Stimulated activated CD4-positive, alpha-beta T cell treated with anti-CD3 and anti-CD28 coated beads, Interleukin-4, amount 100 ng/mL, for 4 hours (primary cell): Measurements from ENCODE around the gene CDKL5.

Experiments
- DNase-seq, 2 experiments: peaks; one replicate each; pipeline ENCODE4 v3.0.0-alpha.2; 2020

CDKL5 gene

DNA sequence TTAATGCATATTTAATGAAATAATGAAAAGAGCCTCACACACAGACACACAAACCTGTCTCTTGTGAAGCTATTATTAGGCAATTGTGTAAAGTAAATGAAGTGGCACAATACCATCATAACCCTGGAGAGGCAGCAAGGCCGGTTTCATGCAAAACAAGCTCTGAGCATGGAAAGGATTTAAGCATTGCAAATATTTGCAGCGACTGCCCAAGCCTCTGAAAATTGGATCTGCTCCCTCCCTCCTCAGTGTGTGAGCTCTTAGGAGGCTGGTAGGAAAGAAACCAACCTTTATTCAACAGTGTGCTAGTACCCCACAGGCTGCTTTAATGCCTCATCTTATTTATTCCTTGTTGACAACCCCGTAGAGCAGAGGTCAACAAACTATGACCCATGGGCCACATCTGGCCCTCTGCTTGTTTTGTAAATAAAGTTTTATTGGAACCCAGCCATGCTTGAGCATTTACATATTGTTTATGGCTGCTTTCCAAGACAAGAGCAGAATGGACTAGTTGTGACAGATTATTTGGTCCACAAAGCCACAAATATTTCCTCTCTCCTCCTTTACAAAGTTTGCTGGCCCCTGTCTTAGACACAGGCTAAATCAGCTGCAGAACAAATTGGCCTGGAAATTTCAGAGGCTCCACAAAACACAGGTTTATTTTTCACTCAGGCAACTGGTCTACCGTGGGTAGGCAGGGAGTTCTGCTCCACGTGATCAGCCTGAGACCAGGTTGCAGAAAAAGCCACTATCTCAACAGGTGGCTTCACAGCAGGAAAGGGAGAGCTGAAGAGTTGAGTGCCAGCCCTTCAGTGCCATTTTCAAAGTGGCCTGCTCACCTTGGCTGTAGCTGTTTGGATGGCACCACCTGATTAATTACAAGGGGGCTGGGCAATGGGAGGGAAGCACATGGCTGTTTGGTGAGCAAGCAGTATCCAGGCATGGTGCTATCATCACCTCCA, 229.7 kb downstream of the CDKL5 start:
- no peak for DNase-seq

DNA sequence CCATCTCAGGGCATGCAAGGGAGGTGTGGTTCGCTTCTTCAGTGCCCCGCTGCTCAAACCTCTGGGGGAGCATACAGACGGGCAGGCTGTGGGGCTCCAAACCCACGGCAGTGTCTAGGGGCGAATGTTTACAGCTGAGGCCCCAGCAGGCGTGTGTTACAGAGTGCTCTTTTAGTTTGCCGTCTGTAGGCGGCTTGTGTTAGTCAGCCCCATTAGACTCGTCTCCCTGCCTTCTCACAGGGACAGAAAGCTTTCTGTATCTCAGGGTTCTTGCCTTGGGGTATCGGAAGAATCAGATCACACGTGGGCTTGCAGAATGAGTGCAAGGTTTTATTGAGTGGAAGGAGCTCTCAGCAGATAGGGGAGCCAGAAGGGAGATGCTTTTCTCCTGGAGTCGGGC, 235.9 kb downstream of the CDKL5 start:
- no peak for DNase-seq

DNA sequence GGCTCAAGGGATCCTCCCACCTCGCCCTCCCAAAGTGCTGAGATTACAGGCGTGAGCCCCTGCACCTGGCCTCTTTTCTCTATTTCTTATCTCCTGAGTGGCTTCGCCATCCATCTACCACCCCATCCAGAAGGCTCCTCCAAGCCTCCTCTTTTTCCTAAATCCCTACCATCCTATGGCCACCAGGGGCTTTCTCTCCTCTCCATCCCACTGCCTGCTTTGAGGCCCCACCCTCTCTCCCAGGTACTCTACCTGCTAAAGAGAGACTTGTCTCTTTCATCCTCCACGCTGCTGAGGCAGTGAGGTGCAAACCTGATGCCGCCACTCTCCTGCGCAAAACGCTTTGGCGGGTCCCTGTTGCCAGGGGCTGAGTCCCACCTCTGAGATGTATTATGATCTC, 239.5 kb downstream of the CDKL5 start:
- no peak for DNase-seq

DNA sequence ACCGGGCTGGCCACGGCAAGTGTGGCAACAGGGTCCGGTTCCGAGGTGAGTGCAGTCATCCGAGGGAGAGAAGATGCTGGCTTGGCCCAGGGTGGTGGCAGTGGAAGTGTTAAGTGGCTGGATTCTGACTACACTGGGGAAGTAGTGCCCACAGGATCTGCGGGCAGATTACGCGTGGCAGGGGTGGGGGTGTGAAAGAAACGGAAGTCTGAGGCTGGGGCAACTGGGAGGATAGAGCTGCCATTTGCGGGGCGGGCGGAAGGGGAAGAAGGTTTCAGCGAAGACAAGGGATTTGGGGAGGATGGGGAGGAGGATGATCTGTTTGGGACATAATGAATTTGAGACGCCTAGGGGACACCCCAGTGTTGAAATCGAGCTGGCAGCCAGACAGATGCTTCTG, 241.2 kb downstream of the CDKL5 start:
- no peak for DNase-seq

DNA sequence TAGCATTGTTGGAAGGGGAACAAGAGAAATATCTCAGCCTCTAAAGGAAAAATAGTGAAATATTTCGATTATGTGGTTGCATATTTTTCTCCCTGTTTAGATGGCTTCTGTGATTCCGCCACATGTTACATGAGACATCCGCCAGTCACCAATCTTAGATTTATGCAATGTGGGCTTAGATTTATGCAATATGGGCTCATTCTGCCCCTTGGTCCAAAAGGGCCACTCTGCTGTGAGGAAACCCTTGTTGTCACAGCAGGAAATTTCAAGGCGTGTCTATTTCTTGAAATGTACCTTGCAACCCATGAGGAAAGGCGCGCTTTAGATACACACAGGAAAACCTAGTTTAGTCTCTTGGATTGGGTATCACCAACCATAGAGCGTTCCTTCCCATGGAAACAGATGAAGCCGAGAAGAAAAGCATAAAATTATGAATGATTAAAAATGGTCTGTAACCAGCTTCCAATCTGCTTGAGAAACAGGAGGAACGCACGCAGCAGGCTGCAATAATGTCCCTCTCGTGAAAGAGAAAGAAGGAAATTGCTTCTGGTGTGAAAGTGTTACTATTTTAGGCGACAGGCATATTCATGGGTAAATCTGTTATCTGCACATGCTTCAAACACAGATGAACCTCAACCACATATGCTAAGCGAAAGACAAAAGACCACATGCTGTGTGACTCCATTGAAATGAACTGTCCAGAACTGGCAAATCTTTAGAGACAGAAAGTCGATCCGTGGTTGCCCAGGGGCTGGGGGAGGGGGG, 242.8 kb downstream of the CDKL5 start:
- DNase-seq, result no peak

DNA sequence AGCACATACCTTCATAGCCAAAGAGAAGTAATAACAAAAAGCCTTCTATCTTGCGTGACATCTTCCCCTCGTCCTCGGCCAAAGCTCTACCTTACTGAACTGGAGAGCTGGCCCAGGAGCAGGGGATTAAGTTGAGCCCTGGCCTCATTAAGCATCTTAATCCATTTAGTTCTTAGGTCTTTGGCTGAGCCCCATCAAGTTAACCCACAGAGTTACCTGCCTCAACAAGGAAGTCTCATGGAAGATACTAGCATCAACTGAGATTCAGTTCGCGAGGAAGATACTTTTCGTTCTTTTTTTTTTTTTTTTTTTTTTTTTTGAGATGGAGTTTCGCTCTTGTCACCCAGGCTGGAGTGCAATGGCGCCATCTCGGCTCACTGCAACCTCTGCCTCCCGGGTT, 246.6 kb downstream of the CDKL5 start, which contains the start of gene RS1:
TSS of gene RS1 (minus strand) at position 101 of the 400 bp plus-strand sequence. CDS start at position 61, 40 bp downstream.
- no peak for DNase-seq

DNA sequence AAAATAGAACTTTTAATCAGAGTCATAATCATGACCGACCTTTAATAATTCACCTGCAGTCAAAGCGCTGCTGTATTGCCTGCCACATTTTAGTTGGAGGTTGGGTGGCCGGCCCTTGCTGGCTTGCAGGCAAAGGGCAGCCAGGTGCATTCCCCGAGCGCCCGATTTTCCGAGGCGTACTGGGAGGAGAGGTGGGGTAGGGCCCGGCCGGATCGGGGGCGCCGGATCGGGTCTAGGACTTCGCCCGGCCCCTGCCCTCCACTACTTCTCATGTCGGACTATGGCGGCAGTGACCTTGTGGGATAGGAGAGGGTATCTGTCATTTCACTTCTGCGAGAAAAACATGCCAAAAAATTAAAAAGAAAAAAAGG, 249.0 kb downstream of the CDKL5 start:
- DNase-seq, result peak; percentile 7 to 8

DNA sequence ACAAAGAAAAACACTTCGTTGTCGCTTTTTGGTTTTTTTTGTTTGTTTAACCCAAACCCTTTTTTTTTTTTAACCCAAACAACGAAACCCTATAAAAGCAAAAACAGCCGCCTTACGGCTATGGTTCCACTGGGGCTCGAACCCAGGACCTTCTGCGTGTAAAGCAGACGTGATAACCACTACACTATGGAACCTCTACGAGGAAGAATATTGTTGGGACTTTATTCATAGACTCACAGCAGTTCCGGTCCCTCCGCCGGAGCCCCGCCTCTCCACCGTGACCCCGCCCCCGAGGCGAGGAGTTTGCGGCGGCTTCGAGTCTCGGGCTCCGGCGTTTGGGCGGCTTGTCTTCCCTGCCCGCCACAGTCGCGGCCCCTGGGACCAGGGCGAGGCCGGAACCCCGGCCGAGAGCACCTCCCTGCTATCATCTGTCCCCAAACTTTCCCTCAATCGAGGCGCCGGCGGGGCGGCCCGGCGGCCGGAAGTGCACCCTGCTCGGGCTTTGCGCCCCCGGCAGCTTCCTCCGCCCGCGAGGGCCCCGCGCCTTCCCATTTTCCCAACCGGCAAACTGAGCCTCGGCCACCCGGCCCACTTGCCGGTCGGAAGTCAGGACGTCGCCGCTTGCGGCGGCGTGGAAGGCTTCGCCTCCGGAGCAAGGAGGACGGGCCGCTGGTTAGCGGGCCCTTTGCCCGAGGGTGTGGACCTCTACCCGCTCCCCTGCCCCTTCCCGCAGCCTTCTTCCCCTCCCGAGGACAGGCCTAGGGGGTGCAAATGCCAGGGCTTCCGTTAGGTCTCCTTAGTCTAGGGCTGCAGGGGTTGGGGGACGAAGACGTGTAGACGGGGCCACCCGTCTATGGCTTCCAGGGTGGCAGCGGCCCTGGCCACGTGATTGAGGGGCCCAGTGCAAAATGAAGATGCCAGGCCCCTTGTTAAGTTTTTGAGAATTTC, 249.7 kb downstream of the CDKL5 start:
- DNase-seq, result peak; percentile 72 to 73

DNA sequence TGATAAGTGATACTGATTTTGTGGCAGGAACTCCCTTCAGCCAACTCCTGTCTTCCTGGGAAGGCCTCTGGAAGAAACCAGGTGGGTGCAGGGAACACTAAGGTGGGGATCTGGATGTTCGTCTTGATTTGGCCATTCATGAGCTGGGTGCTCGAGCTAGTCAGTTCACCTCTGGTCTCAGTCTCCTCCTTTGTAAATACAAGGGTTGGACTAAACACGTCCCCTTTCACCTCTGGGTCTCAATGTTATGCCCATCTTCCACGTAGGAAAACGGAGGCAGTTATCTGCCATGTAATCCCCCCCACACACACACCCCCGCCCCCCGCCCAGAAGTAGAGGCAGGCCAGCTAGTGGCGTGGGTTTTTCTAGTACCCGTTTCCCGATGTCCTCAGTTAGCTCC, 250.6 kb downstream of the CDKL5 start:
- DNase-seq, result no peak

DNA sequence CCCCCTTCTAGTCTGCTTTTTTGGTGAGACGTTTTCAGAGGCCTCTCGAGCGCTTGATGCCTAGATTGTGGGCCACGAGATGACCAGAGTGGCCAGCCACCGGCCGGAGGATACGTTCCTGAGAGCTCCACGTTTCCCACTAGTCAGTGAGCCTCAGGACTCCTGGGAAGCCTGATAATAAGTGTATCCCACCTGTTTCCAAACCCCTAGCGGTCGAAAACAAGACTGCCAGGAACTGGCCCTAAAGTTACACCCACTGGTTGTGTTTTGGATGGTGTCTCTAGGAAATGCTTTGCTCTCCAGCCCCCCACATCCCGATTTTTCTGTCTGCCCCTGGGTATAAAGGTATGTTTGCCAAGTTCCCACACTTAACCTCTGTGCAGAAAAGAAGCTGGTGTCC, 251.1 kb downstream of the CDKL5 start:
- no peak for DNase-seq

DNA sequence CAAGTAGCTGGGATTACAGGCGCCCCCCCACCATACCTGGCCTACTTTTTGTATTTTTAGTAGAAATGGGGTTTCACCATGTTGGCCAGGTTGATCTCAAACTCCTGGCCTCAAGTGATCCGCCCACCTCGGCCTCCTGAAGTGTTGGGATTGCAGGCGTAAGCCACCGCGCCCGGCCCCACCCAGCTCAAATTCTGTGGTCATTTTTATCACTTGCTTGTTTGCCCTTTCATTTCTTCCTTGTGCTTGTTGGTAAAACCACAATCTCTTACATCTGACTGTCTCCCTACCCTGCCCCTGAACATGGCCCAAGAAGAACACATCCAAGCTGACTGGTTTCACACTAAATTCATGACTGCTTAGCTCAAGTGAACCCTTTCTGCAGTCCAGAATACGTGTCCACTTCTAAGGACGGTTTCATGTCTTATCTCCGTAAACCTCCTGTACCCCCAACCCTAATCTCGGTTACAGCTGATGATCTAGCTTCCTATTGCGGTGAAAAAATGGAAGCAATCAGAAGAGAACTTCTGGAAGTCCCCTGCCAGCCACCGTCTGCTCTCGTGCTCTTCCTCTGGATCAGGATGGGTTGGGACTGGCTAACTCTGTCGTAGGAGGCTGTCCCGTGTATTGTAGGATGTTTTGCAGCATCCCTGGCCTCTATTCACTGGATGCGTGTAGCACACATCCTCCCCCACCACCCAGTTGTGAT, 251.9 kb downstream of the CDKL5 start:
- no peak for DNase-seq

DNA sequence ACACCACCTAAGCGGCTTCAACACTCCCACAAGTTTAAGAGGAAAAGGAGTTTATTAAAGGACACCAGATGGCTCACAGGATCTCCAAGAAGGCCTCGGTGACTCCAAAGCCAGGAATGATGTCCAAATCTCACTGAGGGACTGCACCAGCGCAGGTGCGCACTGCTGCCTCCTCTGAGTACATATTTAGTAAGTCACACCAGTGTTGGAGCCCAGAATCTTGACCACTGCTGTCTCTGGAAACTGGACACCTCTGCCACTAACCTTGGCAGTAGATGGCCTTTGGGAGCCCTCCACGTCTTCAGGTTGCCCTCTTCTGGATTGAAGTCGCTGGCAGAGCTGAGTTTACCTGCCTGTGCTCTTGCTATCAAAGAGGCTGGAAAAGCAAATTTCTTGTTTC, 256.6 kb downstream of the CDKL5 start:
- no peak for DNase-seq

DNA sequence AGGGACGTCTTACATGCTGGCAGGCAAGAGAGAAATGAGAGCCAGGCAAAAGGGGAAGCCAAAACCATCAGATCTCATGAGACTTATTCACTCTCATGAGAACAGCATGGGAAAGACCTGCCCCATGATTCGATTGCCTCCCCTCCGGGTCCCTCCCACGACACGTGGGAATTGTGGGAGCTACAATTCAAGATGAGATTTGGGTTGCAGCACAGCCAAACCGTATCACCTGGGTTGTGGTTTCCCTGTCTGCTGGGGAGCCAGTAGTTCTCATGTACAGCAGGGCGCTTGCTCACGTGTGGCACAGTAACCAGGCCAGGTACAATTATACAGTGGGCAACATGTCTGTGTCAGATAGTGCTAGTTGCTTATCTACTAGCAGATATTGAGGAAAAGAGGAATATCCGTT, 257.6 kb downstream of the CDKL5 start:
- no peak for DNase-seq

DNA sequence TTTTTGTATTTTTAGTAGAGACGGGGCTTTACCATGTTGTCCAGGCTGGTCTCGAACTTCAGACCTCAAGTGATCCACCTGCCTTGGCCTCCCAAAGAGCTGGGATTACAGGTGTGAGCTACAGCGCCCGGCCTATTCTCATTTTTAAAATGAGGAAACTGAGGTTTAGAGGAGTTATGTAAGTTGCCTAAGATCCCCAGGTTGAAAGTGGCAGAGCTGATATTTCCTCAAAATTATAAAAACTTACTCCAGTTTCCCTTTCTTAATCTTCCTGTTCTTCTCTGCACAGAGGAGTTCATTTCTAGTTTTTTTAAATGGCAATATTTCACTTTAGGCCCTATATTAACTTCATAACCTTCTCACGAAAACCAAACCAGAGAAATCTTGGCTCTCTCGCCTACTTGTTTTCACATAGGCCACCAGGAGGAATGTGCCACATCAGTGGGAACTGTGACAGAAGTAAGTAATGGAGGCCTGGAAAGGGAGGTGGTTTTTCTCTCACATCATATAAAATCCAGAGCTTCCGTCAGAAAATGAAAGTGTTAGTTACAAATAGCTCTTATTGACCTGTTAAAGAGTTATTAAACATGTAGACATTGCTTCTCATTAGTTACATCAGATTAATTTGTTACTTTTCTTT, 262.6 kb downstream of the CDKL5 start:
- DNase-seq, result no peak

DNA sequence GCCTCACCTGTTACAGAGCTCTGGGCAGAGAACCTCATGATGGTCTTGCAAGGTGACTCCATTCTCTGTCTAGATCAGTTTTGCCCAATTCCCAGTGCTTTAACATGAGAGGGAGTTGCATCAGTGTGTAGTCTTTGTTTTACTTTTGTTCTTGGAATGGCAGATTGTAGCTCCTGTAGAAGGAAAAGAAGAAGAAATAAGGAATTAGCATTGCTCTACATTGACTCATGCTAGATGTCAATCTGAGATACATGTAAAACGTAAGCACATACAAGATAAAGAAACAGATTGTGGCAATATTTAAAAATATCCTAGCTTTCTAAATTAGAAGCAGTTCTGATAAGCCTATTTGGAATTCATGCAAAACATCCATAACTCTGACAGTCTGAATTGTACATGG, 266.0 kb downstream of the CDKL5 start:
- no peak for DNase-seq

DNA sequence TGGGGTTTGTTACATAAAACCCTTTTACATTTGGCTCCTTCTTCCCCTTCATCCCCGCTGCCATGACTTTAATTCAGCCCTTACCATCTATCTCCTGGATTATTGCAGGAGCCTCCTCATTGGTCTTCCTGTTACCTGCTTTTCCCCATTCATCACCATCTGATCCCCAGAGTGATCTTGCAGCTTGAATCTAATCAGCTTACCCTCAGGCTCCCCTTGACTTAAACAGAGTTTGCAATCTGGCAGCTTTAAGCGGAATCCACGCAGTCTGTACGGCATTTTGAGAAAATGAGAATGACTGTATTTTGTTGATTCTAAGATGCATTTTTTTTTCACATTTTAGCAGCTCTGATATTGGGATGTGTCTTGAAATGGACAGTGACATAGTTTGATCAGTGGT, 267.1 kb downstream of the CDKL5 start:
- DNase-seq, result no peak

DNA sequence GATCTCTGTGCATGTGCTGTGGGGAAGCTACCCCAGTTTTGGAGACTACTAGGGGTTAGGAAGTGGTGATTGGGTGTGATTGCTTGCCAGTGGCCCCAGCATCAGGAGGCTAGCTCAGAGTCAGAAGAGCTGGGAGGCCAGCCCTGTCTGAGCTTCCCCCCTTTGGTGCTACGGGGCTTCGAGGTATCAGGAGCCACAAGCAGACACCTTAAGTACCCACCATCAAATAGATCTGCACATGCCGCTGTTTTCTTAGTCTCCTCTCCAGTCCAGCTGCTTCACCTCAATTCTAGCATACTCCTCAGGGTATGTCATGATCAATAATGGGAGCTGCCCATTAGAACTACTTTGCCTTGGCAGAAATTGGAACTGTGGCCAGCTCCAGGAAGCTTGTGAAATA, 271.2 kb downstream of the CDKL5 start:
- no peak for DNase-seq

DNA sequence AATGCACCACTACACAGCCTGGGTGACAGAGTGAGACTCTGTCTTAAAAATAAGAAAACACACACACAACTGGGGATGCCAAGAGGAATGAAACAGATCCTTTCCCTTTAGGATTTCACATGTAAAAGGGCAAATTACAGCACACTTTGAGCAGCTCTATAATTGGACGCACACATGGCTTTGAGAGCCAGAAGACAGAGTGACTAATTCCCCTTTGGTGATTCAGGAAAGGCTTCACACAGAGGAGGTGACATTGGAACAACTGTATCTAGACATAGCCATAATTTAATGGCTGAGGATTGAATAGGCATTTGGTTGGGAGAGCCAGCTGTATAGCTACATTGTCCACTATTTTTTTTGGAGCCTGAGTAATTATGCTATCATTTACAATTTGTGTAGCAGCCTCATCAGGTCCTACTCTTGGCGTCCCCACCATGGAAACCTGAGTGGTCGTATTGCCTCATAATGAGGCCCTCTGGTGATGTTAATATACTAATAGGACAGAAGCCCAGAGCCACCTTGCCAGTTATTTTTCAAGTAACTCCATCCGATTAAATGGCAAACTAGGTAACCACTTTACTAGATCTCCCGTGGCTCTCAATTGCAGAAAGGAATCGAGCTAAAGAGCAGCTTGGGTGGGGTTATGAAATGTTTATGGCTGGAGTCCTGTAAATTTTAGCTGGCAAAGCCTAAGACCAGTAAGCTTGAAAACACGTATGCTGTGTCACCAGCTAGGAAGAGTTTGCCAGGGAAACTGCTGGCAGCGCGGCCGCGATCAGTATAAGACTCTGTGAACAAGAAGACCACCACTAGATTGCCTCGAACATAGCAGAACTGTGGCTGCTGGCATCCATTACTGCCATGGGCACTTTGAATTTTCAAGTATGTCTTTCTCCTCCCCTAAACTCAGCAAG, 273.6 kb downstream of the CDKL5 start:
- no peak for DNase-seq

DNA sequence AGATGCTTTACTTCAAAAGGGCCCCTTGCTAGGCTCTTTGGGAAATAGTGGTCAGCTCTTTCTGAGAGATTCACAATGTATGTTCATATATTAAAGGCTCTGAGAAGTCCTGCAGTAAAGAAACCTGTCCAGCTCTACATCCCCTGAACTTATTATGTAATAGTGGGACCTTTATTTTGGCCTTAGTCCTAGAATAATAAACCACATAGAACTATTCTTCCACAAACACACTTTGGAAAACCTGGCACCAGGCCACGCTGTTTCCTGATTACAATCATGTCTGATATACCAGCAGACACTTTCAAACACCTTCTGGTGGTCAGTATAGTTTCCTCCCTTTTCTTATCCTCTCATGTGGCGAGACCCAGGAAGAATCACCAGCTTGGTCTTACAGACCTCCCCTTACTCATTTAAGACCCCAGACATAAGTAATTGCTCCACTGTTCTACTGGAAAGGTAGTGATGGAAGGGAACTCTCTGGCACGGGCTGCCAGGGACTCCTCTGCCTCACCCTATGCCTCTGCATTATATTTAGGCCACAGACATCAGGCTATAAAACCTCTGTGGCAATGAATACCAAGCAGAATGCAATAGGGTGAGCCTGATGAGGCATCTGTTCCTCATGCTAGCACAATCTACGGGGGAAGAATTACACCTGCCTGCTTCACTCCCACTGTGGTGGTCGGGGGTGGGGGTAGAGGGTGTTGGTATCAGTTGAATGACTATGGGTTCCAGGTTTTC, 276.4 kb downstream of the CDKL5 start:
- no peak for DNase-seq
